Measurements from ENCODE around the gene BACE2. TPM values are rescaled to one million over a fixed set of nuclear protein-coding genes. Genes with fewer than 3 reads are reported as not detected.
"Not testable (repeated sequence)": the region's sequence is repeated elsewhere in the genome, so short reads cannot be mapped to it uniquely, and the experiment has no call there.

BACE2 gene
- total RNA-seq, 1 experiment from 2014 or later, result 70.5 TPM

GRCh38 chr21:41215856-41216408 is 48.0 kb downstream of the BACE2 start:
- no peak for DNase-seq (ENCODE audit: low read depth)

- DNase-seq (ENCODE audit: low read depth), result no peak
These were observed 48.5 kb downstream of the BACE2 start for GRCh38 chr21:41216486-41216885.

- DNase-seq (ENCODE audit: low read depth), result peak; percentile 76
These were observed 49.9 kb downstream of the BACE2 start for GRCh38 chr21:41217671-41218385.

- no peak for DNase-seq (ENCODE audit: low read depth)
These were observed 51.7 kb downstream of the BACE2 start for GRCh38 chr21:41219498-41220207.

- DNase-seq (ENCODE audit: low read depth), result no peak
These were observed 52.3 kb downstream of the BACE2 start for GRCh38 chr21:41220208-41220733.

GRCh38 chr21:41222247-41223068 is 54.5 kb downstream of the BACE2 start:
- peak; percentile 46 for DNase-seq (ENCODE audit: low read depth)

GRCh38 chr21:41226853-41227252 is 58.9 kb downstream of the BACE2 start:
- DNase-seq (ENCODE audit: low read depth), result no peak

GRCh38 chr21:41227357-41228005 is 59.5 kb downstream of the BACE2 start:
- no peak for DNase-seq (ENCODE audit: low read depth)

GRCh38 chr21:41228006-41228370 is 60.0 kb downstream of the BACE2 start:
- no peak for DNase-seq (ENCODE audit: low read depth)

GRCh38 chr21:41228492-41228891 is 60.5 kb downstream of the BACE2 start:
- DNase-seq (ENCODE audit: low read depth), result no peak

GRCh38 chr21:41228958-41229357 is 61.0 kb downstream of the BACE2 start:
- no peak for DNase-seq (ENCODE audit: low read depth)

- DNase-seq (ENCODE audit: low read depth), result no peak
These were observed 61.7 kb downstream of the BACE2 start for GRCh38 chr21:41229509-41230248.

GRCh38 chr21:41230497-41230896 is 62.5 kb downstream of the BACE2 start:
- no peak for DNase-seq (ENCODE audit: low read depth)

GRCh38 chr21:41231060-41231459 is 63.1 kb downstream of the BACE2 start:
- no peak for DNase-seq (ENCODE audit: low read depth)

GRCh38 chr21:41232013-41232412 is 64.1 kb downstream of the BACE2 start:
- DNase-seq (ENCODE audit: low read depth), result no peak

GRCh38 chr21:41233916-41234315 is 66.0 kb downstream of the BACE2 start:
- no peak for DNase-seq (ENCODE audit: low read depth)

- DNase-seq (ENCODE audit: low read depth), result no peak
These were observed 66.6 kb downstream of the BACE2 start for GRCh38 chr21:41234569-41234968.

- DNase-seq (ENCODE audit: low read depth), result no peak
These were observed 67.2 kb downstream of the BACE2 start for GRCh38 chr21:41235201-41235600.

- DNase-seq (ENCODE audit: low read depth), result no peak
These were observed 68.5 kb downstream of the BACE2 start for GRCh38 chr21:41236352-41236973.

- not testable (repeated sequence) for DNase-seq (ENCODE audit: low read depth)
These were observed 70.3 kb downstream of the BACE2 start for GRCh38 chr21:41238081-41238796.

Data from Daoy (cell line).